Gastroesophageal sphincter (tissue), 4 donors: ENCODE results near the gene ULK1. TPM values are rescaled to one million over a fixed set of nuclear protein-coding genes. Genes with fewer than 3 reads are reported as not detected.

Experiments
- ATAC-seq: fragments of 150-250 bp; one replicate; pipeline ENCODE4 v1.9.1; 2016; ENCODE audit warnings: mild to moderate bottlenecking, moderate library complexity
- H3K27ac ChIP-seq, 4 donors: fragments of 200-600 bp; sonication (generic) in 3 of 4; 1 replicate in 3 of 4; 2 replicates in 1 of 4; pipeline ENCODE4 v1.5.1; 2016 to 2019
- H3K27me3 ChIP-seq: fragments of 200-600 bp; sonication (generic); one replicate; pipeline ENCODE4 v1.5.1; 2019
- H3K36me3 ChIP-seq, 2 donors: fragments of 200-600 bp; sonication (generic); one replicate each; pipeline ENCODE4 v1.5.1; 2019; ENCODE audit warnings: control low read depth in 1 of 2
- H3K4me1 ChIP-seq, 3 donors: fragments of 200-600 bp; sonication (generic); 1 replicate in 2 of 3; 2 replicates in 1 of 3; pipeline ENCODE4 v1.5.1; 2016 to 2019; ENCODE audit warnings: control low read depth in 2 of 3
- H3K4me3 ChIP-seq, 2 donors: fragments of 200-600 bp; sonication (generic); one replicate each; pipeline ENCODE4 v1.5.1; 2019; ENCODE audit warnings: mild to moderate bottlenecking in 1 of 2, moderate library complexity in 1 of 2
- H3K9me3 ChIP-seq, 3 donors: fragments of 200-600 bp; sonication (generic); one replicate each; pipeline ENCODE4 v1.5.1; 2017 to 2019; ENCODE audit warnings: control low read depth in 2 of 3
- CTCF ChIP-seq, 4 experiments: fragments of 200-600 bp in 2 of 4; fragments of 450-650 bp in 2 of 4; sonication (generic) in 1 of 4; IDR thresholded peaks; one replicate each; pipeline ENCODE4 v1.5.1; 2017 to 2019; ENCODE audit warnings: antibody characterized with exemption in 4 of 4, mild to moderate bottlenecking in 2 of 4, moderate library complexity in 2 of 4
- EP300 ChIP-seq: sonication (generic); formaldehyde crosslinking; IDR thresholded peaks from one replicate; pipeline ENCODE4 v1.6.1; 2017; ENCODE audit warnings: antibody characterized with exemption, mild to moderate bottlenecking
- POLR2A ChIP-seq, 2 donors: fragments of 450-650 bp; IDR thresholded peaks; one replicate each; pipeline ENCODE4 v1.6.1; 2017; ENCODE audit warnings: antibody characterized with exemption in 2 of 2, mild to moderate bottlenecking in 2 of 2, moderate library complexity in 1 of 2
- POLR2AphosphoS5 ChIP-seq: sonication (generic); formaldehyde crosslinking; IDR thresholded peaks from one replicate; pipeline ENCODE4 v1.6.1; 2017; ENCODE audit warnings: antibody characterized with exemption
- WGBS, 2 donors: methylation state at CpG; one replicate each; pipeline ENCODE4 v1.1.5; 2018; ENCODE audit warnings: low coverage in 1 of 2; 5-methylcytosine and 5-hydroxymethylcytosine counted together
- total RNA-seq, 4 donors: library from RNA; depleted of rRNA; stranded (reverse); fragments of >200 nt; gene quantifications; one replicate each; pipeline ENCODE4 v1.1.0, GENCODE V29; 2016

ULK1 gene
- total RNA-seq, 4 donors from 2014 or later, result 10.0 to 34.2 (median 21.8) TPM

GRCh38 chr12:131853832-131854797 lies 40.3 kb upstream of the ULK1 start:
- no peak for ATAC-seq
- 73 to 87% methylated on average over 6 of the region's 35 CpGs for WGBS, 2 donors
- H3K4me1 ChIP-seq, result no peaks in the 10 kb centered on the region
- TF ChIP-seq POLR2AphosphoS5 (no peak), POLR2A (IDR thresholded peaks at IDR 0.05) (no peak), CTCF (IDR thresholded peaks at IDR 0.05) (no peak), EP300 (no peak)
- no peak overlapping the region for H3K27ac ChIP-seq
- H3K9me3 ChIP-seq, result no peaks in the 10 kb centered on the region
- H3K36me3 ChIP-seq, result no peaks in the 10 kb centered on the region
- peaks cover 58% of the 10 kb centered on the region for H3K27me3 ChIP-seq
- H3K4me3 ChIP-seq, result no peak overlapping the region

DNA sequence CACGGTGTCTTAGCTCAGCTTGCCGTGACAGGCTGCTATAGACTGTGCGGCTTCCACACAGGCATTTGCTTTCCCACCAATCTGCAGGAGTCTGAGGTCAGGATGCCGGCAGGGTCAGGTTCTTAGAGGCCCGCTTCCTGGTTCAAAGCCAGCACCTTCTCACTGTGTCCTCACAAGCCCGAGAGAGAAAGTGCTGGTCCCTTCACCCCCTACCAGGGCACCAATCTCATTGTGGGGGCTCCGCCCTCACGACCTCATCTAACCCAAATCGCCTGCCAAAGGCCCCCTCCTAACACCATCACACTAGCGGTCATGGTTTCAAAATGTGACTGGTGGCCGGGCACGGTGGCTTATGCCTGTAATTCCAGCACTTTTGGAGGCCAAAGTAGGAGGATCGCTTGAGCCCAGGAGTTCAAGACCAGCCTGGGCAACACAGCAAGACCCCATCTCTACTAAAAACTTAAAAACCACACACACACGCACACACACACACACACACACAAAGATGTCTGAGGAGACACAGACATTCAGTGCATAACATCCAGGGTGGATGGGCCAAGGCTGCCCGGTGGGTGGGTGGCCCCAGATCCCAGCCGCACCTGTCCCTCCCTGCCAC lies 39.5 kb upstream of the ULK1 start:
- no peak overlapping the region for H3K27ac ChIP-seq
- 93% methylated on average over 3 of the region's 16 CpGs; no CpG with 5 or more reads in 1 of the 2 donors for WGBS, 2 donors
- peaks cover 58% of the 10 kb centered on the region for H3K27me3 ChIP-seq
- TF ChIP-seq POLR2A (IDR thresholded peaks at IDR 0.05), result no peak
- no peak for TF ChIP-seq CTCF (IDR thresholded peaks at IDR 0.05)
- TF ChIP-seq POLR2AphosphoS5, result no peak
- no peak for TF ChIP-seq EP300
- no peaks in the 10 kb centered on the region for H3K36me3 ChIP-seq
- no peaks in the 10 kb centered on the region for H3K4me1 ChIP-seq
- no peak overlapping the region for H3K4me3 ChIP-seq
- no peaks in the 10 kb centered on the region for H3K9me3 ChIP-seq
- ATAC-seq, result no peak

DNA sequence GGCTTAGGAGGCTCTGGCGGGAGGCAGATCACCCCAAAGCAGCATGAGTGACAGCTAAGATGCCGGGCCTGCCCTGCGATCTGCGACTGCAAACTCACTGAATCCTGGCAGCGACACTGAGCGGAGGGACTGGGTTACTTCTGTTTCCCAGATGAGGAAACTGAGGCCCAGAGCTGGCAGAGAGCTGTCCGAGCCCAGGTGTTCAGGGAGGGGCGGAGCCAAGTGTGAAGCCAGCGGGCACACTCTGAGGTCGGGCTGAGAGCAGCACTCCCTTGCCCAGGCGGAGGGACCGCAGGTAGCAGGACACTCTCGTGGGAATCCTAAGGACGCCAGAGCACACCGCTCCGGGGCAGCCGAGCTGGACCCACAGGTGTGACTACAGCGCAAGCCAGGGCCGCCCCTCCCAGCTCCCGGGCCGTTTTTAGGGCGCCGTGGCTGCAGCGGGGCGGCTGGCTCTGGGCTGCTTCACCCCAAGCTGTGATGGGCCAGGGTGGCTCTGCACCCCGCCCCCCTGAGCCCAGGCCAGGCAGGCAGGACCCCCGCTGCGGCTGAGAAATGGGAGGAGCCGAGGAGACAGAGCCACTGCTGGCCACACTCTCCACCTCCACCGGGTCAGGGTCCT lies 38.8 kb upstream of the ULK1 start:
- Histone ChIP-seq H3K4me3 (no peak overlapping the region), H3K27ac (no peak overlapping the region), H3K27me3 (peaks cover 57% of the 10 kb centered on the region), H3K36me3 (no peaks in the 10 kb centered on the region), H3K4me1 (peaks cover 0 to 3% (median 0%) of the 10 kb centered on the region in 3 donors), H3K9me3 (no peaks in the 10 kb centered on the region)
- TF ChIP-seq EP300, result no peak
- TF ChIP-seq POLR2AphosphoS5, result no peak
- TF ChIP-seq CTCF (IDR thresholded peaks at IDR 0.05), result no peak
- TF ChIP-seq POLR2A (IDR thresholded peaks at IDR 0.05), result no peak
- no peak for ATAC-seq
- 0 to 40% methylated on average over 1 to 3 of the region's 30 CpGs for WGBS, 2 donors

- TF ChIP-seq EP300 (no peak), POLR2AphosphoS5 (no peak), CTCF (IDR thresholded peaks at IDR 0.05) (no peak), POLR2A (IDR thresholded peaks at IDR 0.05) (no peak)
- peaks cover 48% of the 10 kb centered on the region for H3K27me3 ChIP-seq
- H3K36me3 ChIP-seq, result no peaks in the 10 kb centered on the region
- no peak for ATAC-seq
- no peak overlapping the region for H3K27ac ChIP-seq
- H3K4me1 ChIP-seq, result peaks cover 0 to 7% (median 0%) of the 10 kb centered on the region in 3 donors
- WGBS, 2 donors, result 80% methylated on average over 1 of the region's 10 CpGs; no CpG with 5 or more reads in 1 of the 2 donors
- no peaks in the 10 kb centered on the region for H3K9me3 ChIP-seq
- H3K4me3 ChIP-seq, result no peak overlapping the region
These were observed 37.9 kb upstream of the ULK1 start for GRCh38 chr12:131856366-131857097.
